Measurements from ENCODE around the gene CDR2L. TPM values are rescaled to one million over a fixed set of nuclear protein-coding genes. Genes with fewer than 3 reads are reported as not detected.

The CDR2L gene
- total and polyA plus RNA-seq, 12 donors, result 1.2 to 17.9 (median 9.5) TPM

DNA sequence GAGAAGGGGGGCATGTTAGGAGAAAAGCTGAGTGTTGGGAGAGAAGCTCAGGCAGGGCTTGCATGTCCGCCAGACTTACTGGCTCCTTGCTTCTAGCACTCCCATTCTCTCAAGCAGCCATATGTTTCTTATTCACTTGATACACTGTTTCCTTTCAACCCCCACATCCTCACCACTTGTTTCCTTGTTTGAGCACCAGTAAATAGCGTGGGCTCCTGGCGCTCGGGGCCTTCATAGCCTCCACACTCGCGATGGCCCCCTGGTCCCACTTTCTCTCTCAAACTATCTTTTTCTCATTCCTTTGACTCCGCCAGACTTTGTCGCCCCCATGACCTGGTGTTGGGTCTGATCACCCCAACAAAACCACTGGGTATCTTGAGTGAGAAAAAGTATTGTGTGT lies 42.7 kb downstream of the CDR2L start:
- WGBS, 4 donors, result 73 to 95% (median 88%) methylated on average over 8 of the region's 8 CpGs
- intact Hi-C loops (cut with DNase I), result loop anchor here in 1 of 2 donors (10.0 kb wide), 1 partner anchor 55 kb away; the partner anchor contains the start of gene HID1
- H3K27me3 ChIP-seq, result no peaks in the 10 kb centered on the region
- H3K4me3 ChIP-seq, result no peak overlapping the region
- TF ChIP-seq, protein P1, sequence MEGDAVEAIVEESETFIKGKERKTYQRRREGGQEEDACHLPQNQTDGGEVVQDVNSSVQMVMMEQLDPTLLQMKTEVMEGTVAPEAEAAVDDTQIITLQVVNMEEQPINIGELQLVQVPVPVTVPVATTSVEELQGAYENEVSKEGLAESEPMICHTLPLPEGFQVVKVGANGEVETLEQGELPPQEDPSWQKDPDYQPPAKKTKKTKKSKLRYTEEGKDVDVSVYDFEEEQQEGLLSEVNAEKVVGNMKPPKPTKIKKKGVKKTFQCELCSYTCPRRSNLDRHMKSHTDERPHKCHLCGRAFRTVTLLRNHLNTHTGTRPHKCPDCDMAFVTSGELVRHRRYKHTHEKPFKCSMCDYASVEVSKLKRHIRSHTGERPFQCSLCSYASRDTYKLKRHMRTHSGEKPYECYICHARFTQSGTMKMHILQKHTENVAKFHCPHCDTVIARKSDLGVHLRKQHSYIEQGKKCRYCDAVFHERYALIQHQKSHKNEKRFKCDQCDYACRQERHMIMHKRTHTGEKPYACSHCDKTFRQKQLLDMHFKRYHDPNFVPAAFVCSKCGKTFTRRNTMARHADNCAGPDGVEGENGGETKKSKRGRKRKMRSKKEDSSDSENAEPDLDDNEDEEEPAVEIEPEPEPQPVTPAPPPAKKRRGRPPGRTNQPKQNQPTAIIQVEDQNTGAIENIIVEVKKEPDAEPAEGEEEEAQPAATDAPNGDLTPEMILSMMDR (IDR thresholded peaks at IDR 0.05), result no peak
- no peak for TF ChIP-seq POLR2A (IDR thresholded peaks at IDR 0.05)
- no peak for DNase-seq
- H3K36me3 ChIP-seq (replicated peaks in 1 of 2), result no peaks in the 10 kb centered on the region
- no peak overlapping the region for H3K27ac ChIP-seq
- no peaks in the 10 kb centered on the region for H3K9me3 ChIP-seq (replicated peaks in 1 of 3)
- H3K4me1 ChIP-seq (replicated peaks in 1 of 2), result peaks cover 23 to 26% of the 10 kb centered on the region in 2 donors

DNA sequence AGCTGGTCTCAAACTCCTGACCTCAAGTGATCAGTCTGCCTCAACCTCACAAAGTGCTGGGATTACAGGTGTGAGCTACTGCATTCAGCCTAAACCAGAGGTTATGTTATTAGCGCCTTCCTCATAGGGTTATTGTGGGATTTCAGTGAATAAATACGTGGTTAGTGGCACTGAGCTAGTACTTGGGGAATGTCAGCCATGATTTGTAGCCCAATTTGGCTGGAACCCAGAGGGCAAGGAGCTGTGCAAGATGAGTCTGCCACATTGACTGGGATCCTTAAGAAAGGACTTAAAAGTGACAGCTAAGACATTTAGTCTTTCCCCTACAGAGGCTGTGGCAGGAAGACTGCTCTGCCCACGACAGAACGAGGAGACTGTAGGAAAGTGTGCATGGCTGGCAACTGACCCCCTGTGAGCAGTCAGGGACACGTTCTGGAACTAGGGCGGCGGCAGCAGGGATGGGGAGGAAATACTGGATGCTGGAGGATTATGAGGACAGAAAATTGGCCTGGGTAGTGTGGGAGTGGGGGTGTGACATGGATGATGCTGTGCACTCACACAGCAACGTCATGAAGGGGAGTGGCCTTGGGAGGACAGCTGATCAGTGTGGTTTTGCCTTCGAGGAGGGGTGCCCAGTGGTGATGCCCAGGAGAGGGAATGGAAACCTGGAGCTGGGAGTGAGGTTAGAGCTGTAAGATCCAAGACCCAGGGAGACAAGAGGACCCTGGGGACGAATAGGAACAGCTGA lies 44.7 kb downstream of the CDR2L start:
- intact Hi-C loops (cut with DNase I), result loop anchor here in 1 of 2 donors (10.0 kb wide), 1 partner anchor 57 kb away; the partner anchor contains the start of gene HID1
- Histone ChIP-seq H3K4me1 (replicated peaks in 1 of 2) (peaks cover 26 to 34% of the 10 kb centered on the region in 2 donors), H3K9me3 (replicated peaks in 1 of 3) (no peaks in the 10 kb centered on the region), H3K4me3 (peak overlapping the region in 1 of 4 donors; percentile 27), H3K27me3 (no peaks in the 10 kb centered on the region), H3K27ac (peak overlapping the region in 4 of 5 donors; percentile 6 to 94 (median 44)), H3K36me3 (replicated peaks in 1 of 2) (no peaks in the 10 kb centered on the region)
- 8 to 10% (median 8%) methylated on average over 7 to 10 of the region's 10 CpGs for WGBS, 4 donors
- DNase-seq, result peak; percentile 72 to 95 (median 81)
- TF ChIP-seq, protein P1 (IDR thresholded peaks at IDR 0.05), result no peak
- TF ChIP-seq POLR2A (IDR thresholded peaks at IDR 0.05), result no peak

DNA sequence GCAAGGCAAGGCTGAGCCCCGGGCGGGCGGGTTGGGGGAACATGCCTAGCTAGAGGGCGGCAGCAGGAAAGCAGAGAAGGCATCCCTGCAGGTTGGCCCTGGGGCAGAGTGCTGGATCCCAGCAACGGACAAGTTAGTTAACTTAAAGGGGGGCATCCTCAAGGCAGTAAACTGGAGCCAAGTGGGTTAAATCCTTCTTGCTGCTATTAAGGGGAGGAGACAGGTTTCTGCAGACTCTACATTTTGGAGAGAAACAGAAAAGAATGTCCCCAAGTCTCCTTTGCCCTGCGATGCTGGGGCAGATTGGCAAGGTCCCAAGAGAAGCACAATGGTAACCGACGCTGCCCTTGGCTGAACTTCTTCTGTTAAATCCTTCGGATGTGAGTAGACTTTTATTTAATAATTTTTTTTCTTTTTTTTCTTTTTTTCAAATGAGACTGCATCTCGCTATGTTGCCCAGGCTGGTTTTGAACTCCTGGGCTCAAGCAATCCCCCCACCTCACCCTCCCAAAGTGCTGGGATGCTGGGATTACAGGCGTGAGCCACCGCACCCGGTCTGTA lies 45.4 kb downstream of the CDR2L start:
- WGBS, 4 donors, result 1 to 4% (median 1%) methylated on average over 9 to 13 of the region's 13 CpGs
- Histone ChIP-seq H3K4me3 (peak overlapping the region in 1 of 4 donors; percentile 60), H3K4me1 (replicated peaks in 1 of 2) (peaks cover 26 to 34% of the 10 kb centered on the region in 2 donors), H3K36me3 (replicated peaks in 1 of 2) (no peaks in the 10 kb centered on the region), H3K9me3 (replicated peaks in 1 of 3) (no peaks in the 10 kb centered on the region), H3K27ac (peak overlapping the region in 3 of 5 donors; percentile 6 to 94 (median 77)), H3K27me3 (no peaks in the 10 kb centered on the region)
- intact Hi-C loops (cut with DNase I), result loop anchor here in 1 of 2 donors (10.0 kb wide), 1 partner anchor 58 kb away; the partner anchor contains the start of gene HID1
- TF ChIP-seq, protein P1 (IDR thresholded peaks at IDR 0.05), result no peak
- TF ChIP-seq POLR2A (IDR thresholded peaks at IDR 0.05), result no peak
- peak; percentile 45 to 82 (median 55) for DNase-seq

Data from adrenal gland (tissue), 12 donors.